WTC11 (cell line): ENCODE results near the gene HS2ST1. TPM values are rescaled to one million over a fixed set of nuclear protein-coding genes. Genes with fewer than 3 reads are reported as not detected.

Experiments
- ATAC-seq: fragments of 200-7000 bp; cut with Tn5 transposase; 2 replicates; pipeline ENCODE4 v1.10.0; 2021; ENCODE audit warnings: mild to moderate bottlenecking, moderate library complexity
- CTCF ChIA-PET: fragments of 300-600 bp; sonication (Branson Sonifier 250); formaldehyde crosslinking; loops from one replicate; lab custom pipeline; 2021; ENCODE audit warnings: antibody characterized with exemption; lab: Charles Lee
- POLR2A ChIA-PET: fragments of 350-600 bp; sonication (Branson Sonifier 250); formaldehyde crosslinking; loops from one replicate; lab custom pipeline; 2021; ENCODE audit warnings: antibody characterized with exemption; lab: Charles Lee
- DNase-seq: peaks from one replicate; pipeline ENCODE4 v3.0.0; 2021; ENCODE audit warnings: low spot score
- H3K27ac Mint-ChIP-seq: 2 replicates; pipeline ENCODE4 v1.8.0; 2021; ENCODE audit warnings: mixed read lengths
- H3K27me3 Mint-ChIP-seq: 2 replicates; pipeline ENCODE4 v1.8.0; 2021; ENCODE audit warnings: low read depth, mild to moderate bottlenecking, moderate library complexity, mixed read lengths
- H3K36me3 Mint-ChIP-seq: 2 replicates; pipeline ENCODE4 v1.8.0; 2021; ENCODE audit warnings: mixed read lengths
- H3K4me1 Mint-ChIP-seq: 2 replicates; pipeline ENCODE4 v1.8.0; 2022; ENCODE audit warnings: mixed read lengths
- H3K4me3 Mint-ChIP-seq: 2 replicates; pipeline ENCODE4 v1.8.0; 2021; ENCODE audit warnings: mild to moderate bottlenecking, moderate library complexity, mixed read lengths
- H3K9me3 Mint-ChIP-seq: 2 replicates; pipeline ENCODE4 v1.8.0; 2021; ENCODE audit warnings: mixed read lengths
- ATF1 ChIP-seq: sonication (generic); formaldehyde crosslinking; IDR thresholded peaks from 2 replicates; pipeline ENCODE4 v1.8.1; 2023; ENCODE audit warnings: mild to moderate bottlenecking, moderate library complexity, missing genetic modification reagents
- CBFB ChIP-seq: sonication (generic); formaldehyde crosslinking; IDR thresholded peaks from 2 replicates; pipeline ENCODE4 v1.8.1; 2022; ENCODE audit warnings: mild to moderate bottlenecking, low read depth, missing genetic modification reagents
- FOXP1 ChIP-seq: sonication (generic); formaldehyde crosslinking; IDR thresholded peaks from 2 replicates; pipeline ENCODE4 v1.8.0; 2022; ENCODE audit warnings: missing genetic modification reagents, mild to moderate bottlenecking, moderate library complexity, borderline replicate concordance
- IRF2 ChIP-seq: sonication (generic); formaldehyde crosslinking; IDR thresholded peaks from 2 replicates; pipeline ENCODE4 v1.8.0; 2022; ENCODE audit warnings: low read depth, missing genetic modification reagents, borderline replicate concordance
- MYBL2 ChIP-seq: sonication (generic); formaldehyde crosslinking; IDR thresholded peaks from 2 replicates; pipeline ENCODE4 v1.8.1; 2023; ENCODE audit warnings: mild to moderate bottlenecking, moderate library complexity, missing genetic modification reagents
- NR3C1 ChIP-seq: sonication (generic); formaldehyde crosslinking; conservative IDR thresholded peaks from 2 replicates; pipeline ENCODE4 v1.8.1; 2023; ENCODE audit warnings: low read depth, mild to moderate bottlenecking, missing genetic modification reagents
- OVOL2 ChIP-seq: fragments of 250-450 bp; sonication (Bioruptor Pico); IDR thresholded peaks from 2 replicates; pipeline ENCODE4 v1.9.0; 2021; ENCODE audit warnings: mild to moderate bottlenecking, borderline replicate concordance
- PRRX2 ChIP-seq: fragments of 250-450 bp; sonication (Bioruptor Pico); IDR thresholded peaks from 2 replicates; pipeline ENCODE4 v1.8.0; 2021; ENCODE audit warnings: mild to moderate bottlenecking
- RORB ChIP-seq: fragments of 250-450 bp; sonication (Bioruptor Pico); IDR thresholded peaks from 2 replicates; pipeline ENCODE4 v1.9.0; 2021; ENCODE audit warnings: mild to moderate bottlenecking
- SMAD3 ChIP-seq: sonication (generic); formaldehyde crosslinking; IDR thresholded peaks from 2 replicates; pipeline ENCODE4 v1.8.0; 2022; ENCODE audit warnings: missing genetic modification reagents, mild to moderate bottlenecking, borderline replicate concordance
- TCF7 ChIP-seq: sonication (generic); formaldehyde crosslinking; IDR thresholded peaks from 2 replicates; pipeline ENCODE4 v1.8.0; 2022; ENCODE audit warnings: mild to moderate bottlenecking, low read depth, missing genetic modification reagents, moderate library complexity
- total RNA-seq: library from RNA; stranded (reverse); gene quantifications from 3 replicates; pipeline ENCODE4 v1.2.3, GENCODE V29; 2021
- TF ChIP-seq, protein P1 (sequence below): sonication (generic); formaldehyde crosslinking; IDR thresholded peaks from 2 replicates; pipeline ENCODE4 v1.8.1; 2022; ENCODE audit warnings: mild to moderate bottlenecking, missing genetic modification reagents, moderate library complexity, borderline replicate concordance
- TF ChIP-seq, protein P2 (sequence below): sonication (generic); formaldehyde crosslinking; IDR thresholded peaks from 2 replicates; pipeline ENCODE4 v1.8.1; 2022; ENCODE audit warnings: mild to moderate bottlenecking, moderate library complexity, missing genetic modification reagents
- TF ChIP-seq, protein P3 (sequence below): fragments of 200-600 bp; IDR thresholded peaks from 2 replicates; pipeline ENCODE4 v1.8.0; 2022; ENCODE audit warnings: antibody characterized with exemption
- TF ChIP-seq, protein P4 (sequence below): sonication (generic); formaldehyde crosslinking; IDR thresholded peaks from 2 replicates; pipeline ENCODE4 v1.8.0; 2022; ENCODE audit warnings: mild to moderate bottlenecking, missing genetic modification reagents
- TF ChIP-seq, protein P5 (sequence below): fragments of 250-450 bp; sonication (Bioruptor Pico); IDR thresholded peaks from 2 replicates; pipeline ENCODE4 v1.9.0; 2021; ENCODE audit warnings: mild to moderate bottlenecking, borderline replicate concordance
- TF ChIP-seq, protein P6 (sequence below): sonication (generic); formaldehyde crosslinking; IDR thresholded peaks from 2 replicates; pipeline ENCODE4 v1.8.1; 2022; ENCODE audit warnings: missing genetic modification reagents, borderline replicate concordance
- TF ChIP-seq, protein P7 (sequence below): sonication (generic); formaldehyde crosslinking; conservative IDR thresholded peaks from 2 replicates; pipeline ENCODE4 v1.8.1; 2022; ENCODE audit warnings: mild to moderate bottlenecking, missing genetic modification reagents

HS2ST1 gene
- total RNA-seq, 1 experiment from 2014 or later, result 24.7 TPM

DNA sequence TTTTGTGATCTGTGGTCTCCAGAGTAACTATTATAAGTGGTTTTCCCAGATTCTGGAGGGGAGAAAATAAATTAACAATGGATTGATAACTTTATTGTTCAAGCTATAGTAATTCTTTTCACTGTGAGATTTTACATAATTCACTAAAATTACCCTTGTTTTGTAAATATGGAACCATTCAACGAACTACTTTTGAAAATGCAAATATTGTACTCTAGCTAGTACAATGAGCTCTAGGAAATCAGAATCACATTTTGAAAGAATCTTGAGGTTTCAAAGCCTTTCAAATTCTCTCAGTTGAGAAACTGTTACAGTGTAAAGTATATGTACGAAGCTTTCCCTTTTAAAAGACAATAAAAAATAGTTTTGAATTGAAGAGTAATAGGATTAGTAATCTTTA lies 119.9 kb downstream of the HS2ST1 start:
- H3K27ac Mint-ChIP-seq, result no peak overlapping the region
- DNase-seq, result no peak
- TF ChIP-seq, protein P1, sequence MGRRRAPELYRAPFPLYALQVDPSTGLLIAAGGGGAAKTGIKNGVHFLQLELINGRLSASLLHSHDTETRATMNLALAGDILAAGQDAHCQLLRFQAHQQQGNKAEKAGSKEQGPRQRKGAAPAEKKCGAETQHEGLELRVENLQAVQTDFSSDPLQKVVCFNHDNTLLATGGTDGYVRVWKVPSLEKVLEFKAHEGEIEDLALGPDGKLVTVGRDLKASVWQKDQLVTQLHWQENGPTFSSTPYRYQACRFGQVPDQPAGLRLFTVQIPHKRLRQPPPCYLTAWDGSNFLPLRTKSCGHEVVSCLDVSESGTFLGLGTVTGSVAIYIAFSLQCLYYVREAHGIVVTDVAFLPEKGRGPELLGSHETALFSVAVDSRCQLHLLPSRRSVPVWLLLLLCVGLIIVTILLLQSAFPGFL, result no peak
- TF ChIP-seq NR3C1 (CRISPR knock-in tag) (no peak), PRRX2 (CRISPR knock-in tag) (no peak), IRF2 (CRISPR knock-in tag) (no peak), OVOL2 (CRISPR knock-in tag) (no peak), RORB (CRISPR knock-in tag) (no peak), ATF1 (no peak), MYBL2 (CRISPR knock-in tag) (no peak), CBFB (no peak)
- TF ChIP-seq, protein P2, sequence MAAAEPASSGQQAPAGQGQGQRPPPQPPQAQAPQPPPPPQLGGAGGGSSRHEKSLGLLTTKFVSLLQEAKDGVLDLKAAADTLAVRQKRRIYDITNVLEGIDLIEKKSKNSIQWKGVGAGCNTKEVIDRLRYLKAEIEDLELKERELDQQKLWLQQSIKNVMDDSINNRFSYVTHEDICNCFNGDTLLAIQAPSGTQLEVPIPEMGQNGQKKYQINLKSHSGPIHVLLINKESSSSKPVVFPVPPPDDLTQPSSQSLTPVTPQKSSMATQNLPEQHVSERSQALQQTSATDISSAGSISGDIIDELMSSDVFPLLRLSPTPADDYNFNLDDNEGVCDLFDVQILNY (CRISPR knock-in tag), result no peak
- TF ChIP-seq, protein P3, sequence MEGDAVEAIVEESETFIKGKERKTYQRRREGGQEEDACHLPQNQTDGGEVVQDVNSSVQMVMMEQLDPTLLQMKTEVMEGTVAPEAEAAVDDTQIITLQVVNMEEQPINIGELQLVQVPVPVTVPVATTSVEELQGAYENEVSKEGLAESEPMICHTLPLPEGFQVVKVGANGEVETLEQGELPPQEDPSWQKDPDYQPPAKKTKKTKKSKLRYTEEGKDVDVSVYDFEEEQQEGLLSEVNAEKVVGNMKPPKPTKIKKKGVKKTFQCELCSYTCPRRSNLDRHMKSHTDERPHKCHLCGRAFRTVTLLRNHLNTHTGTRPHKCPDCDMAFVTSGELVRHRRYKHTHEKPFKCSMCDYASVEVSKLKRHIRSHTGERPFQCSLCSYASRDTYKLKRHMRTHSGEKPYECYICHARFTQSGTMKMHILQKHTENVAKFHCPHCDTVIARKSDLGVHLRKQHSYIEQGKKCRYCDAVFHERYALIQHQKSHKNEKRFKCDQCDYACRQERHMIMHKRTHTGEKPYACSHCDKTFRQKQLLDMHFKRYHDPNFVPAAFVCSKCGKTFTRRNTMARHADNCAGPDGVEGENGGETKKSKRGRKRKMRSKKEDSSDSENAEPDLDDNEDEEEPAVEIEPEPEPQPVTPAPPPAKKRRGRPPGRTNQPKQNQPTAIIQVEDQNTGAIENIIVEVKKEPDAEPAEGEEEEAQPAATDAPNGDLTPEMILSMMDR, result no peak
- TF ChIP-seq, protein P4, sequence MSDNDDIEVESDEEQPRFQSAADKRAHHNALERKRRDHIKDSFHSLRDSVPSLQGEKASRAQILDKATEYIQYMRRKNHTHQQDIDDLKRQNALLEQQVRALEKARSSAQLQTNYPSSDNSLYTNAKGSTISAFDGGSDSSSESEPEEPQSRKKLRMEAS, result no peak
- TF ChIP-seq, protein P5, sequence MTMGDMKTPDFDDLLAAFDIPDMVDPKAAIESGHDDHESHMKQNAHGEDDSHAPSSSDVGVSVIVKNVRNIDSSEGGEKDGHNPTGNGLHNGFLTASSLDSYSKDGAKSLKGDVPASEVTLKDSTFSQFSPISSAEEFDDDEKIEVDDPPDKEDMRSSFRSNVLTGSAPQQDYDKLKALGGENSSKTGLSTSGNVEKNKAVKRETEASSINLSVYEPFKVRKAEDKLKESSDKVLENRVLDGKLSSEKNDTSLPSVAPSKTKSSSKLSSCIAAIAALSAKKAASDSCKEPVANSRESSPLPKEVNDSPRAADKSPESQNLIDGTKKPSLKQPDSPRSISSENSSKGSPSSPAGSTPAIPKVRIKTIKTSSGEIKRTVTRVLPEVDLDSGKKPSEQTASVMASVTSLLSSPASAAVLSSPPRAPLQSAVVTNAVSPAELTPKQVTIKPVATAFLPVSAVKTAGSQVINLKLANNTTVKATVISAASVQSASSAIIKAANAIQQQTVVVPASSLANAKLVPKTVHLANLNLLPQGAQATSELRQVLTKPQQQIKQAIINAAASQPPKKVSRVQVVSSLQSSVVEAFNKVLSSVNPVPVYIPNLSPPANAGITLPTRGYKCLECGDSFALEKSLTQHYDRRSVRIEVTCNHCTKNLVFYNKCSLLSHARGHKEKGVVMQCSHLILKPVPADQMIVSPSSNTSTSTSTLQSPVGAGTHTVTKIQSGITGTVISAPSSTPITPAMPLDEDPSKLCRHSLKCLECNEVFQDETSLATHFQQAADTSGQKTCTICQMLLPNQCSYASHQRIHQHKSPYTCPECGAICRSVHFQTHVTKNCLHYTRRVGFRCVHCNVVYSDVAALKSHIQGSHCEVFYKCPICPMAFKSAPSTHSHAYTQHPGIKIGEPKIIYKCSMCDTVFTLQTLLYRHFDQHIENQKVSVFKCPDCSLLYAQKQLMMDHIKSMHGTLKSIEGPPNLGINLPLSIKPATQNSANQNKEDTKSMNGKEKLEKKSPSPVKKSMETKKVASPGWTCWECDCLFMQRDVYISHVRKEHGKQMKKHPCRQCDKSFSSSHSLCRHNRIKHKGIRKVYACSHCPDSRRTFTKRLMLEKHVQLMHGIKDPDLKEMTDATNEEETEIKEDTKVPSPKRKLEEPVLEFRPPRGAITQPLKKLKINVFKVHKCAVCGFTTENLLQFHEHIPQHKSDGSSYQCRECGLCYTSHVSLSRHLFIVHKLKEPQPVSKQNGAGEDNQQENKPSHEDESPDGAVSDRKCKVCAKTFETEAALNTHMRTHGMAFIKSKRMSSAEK (CRISPR knock-in tag), result no peak
- TF ChIP-seq, protein P6, sequence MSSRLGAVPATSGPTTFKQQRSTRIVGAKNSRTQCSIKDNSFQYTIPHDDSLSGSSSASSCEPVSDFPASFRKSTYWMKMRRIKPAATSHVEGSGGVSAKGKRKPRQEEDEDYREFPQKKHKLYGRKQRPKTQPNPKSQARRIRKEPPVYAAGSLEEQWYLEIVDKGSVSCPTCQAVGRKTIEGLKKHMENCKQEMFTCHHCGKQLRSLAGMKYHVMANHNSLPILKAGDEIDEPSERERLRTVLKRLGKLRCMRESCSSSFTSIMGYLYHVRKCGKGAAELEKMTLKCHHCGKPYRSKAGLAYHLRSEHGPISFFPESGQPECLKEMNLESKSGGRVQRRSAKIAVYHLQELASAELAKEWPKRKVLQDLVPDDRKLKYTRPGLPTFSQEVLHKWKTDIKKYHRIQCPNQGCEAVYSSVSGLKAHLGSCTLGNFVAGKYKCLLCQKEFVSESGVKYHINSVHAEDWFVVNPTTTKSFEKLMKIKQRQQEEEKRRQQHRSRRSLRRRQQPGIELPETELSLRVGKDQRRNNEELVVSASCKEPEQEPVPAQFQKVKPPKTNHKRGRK (CRISPR knock-in tag), result no peak
- TF ChIP-seq, all 79 proteins: peak for 0
- Mint-ChIP-seq H3K36me3 (no peaks in the 10 kb centered on the region), H3K4me3 (no peak overlapping the region), H3K9me3 (no peaks in the 10 kb centered on the region), H3K27me3 (no peaks in the 10 kb centered on the region), H3K4me1 (peaks cover 4% of the 10 kb centered on the region; the same call in 1 of the 2 replicates)
- POLR2A ChIA-PET, result no interaction called here
- CTCF ChIA-PET, result interaction anchor here (1.2 kb wide), 1 partner anchor 9 kb away, joined by 4 read pairs; no protein-coding TSS in a partner anchor
- no peak for ATAC-seq

DNA sequence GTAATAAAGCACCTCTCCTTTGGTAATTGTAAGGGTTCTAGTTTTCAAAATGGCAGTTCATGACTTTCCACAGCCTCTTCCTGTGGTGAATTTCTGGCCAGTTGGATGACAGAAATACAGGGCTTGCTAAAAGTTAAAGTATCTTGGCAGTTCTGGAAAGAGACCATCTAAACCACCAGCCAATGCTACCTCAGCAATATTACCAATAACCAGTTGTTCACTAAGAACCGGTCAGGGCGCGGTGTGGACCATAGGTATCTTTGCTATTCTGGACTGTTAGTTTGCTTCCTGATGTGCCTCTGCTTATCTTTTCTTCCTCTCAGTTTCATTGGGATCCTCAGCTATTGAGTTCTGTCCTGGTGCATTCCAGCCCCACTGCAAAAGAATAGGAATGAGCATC lies 124.7 kb downstream of the HS2ST1 start:
- CTCF ChIA-PET, result no interaction called here
- Mint-ChIP-seq H3K4me3 (no peak overlapping the region), H3K36me3 (no peaks in the 10 kb centered on the region), H3K27me3 (no peaks in the 10 kb centered on the region), H3K27ac (no peak overlapping the region), H3K4me1 (no peaks in the 10 kb centered on the region; the same call in 1 of the 2 replicates), H3K9me3 (no peaks in the 10 kb centered on the region)
- no peak for DNase-seq
- POLR2A ChIA-PET, result no interaction called here
- TF ChIP-seq FOXP1 (no peak), MYBL2 (CRISPR knock-in tag) (no peak), TCF7 (CRISPR knock-in tag) (no peak), SMAD3 (CRISPR knock-in tag) (no peak)
- TF ChIP-seq, protein P3, result no peak
- TF ChIP-seq, protein P7, sequence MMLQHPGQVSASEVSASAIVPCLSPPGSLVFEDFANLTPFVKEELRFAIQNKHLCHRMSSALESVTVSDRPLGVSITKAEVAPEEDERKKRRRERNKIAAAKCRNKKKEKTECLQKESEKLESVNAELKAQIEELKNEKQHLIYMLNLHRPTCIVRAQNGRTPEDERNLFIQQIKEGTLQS, result no peak
- ATAC-seq, result no peak
